ENCODE data around the gene FAM124A.

FAM124A gene, protein sequence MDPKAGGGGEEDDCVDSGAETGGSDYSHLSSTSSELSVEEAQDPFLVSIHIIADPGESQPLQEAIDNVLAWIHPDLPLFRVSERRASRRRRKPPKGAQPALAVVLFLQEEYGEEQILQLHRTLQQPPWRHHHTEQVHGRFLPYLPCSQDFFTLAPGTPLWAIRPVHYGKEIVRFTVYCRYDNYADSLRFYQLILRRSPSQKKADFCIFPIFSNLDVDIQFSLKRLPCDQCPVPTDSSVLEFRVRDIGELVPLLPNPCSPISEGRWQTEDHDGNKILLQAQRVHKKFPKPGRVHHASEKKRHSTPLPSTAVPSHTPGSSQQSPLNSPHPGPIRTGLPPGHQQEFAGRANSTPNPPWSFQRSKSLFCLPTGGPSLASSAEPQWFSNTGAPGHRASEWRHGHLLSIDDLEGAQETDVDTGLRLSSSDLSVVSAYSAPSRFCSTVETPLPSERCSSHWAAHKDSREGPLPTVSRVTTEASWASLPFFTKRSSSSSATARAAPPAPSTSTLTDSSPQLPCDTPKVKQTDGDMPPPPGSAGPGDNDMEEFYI

DNA sequence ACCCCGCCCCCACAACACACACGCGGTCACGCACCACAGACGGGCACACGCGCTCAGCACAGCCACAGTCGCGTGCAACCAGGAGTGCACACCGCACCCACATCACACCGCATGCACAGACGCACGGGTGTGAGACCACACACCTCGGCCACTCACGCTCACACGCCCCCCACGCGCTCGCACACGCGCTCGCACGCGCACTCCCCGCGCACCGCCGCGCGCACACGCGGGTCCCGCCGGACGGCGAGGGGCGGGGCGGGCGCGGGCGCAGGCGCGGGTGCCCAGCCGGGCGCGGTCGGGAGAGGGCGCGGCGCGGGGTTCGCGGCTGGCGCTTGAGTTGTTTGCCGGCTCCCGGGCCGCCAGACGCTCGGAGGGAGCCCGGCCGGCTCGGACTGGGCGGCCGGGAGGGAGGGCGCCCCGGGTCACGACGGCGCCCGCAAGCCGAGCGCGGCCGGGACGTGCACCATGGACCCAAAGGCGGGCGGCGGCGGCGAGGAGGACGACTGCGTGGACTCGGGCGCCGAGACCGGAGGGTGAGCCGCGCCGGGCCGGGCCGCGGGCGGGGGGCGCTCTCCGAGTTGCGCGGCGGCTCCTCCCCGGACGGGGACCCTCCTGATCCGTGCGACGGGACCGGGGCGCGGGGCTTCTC is at the start of gene FAM124A:
Gene FAM124A, plus strand, starts transcription at position 362 of the 649 bp plus-strand sequence. Its CDS starts 104 bp downstream, at position 466.
- Mint-ChIP-seq H3K27me3 (peaks cover 33% of the 10 kb centered on the region), H3K36me3 (no peaks in the 10 kb centered on the region), H3K4me3 (peak within 1 kb of the TSS; percentile 85), H3K4me1 (ENCODE audit: low read depth) (no peaks in the 10 kb centered on the region), H3K27ac (peak within 1 kb of the TSS; percentile 50), H3K9me3 (ENCODE audit: low read depth) (no peaks in the 10 kb centered on the region)

GRCh38 chr13:51175021-51175420 is 47.2 kb upstream of the FAM124A start:
- Mint-ChIP-seq H3K9me3 (ENCODE audit: low read depth) (no peaks in the 10 kb centered on the region), H3K27ac (no peak overlapping the region), H3K27me3 (peaks cover 6% of the 10 kb centered on the region), H3K36me3 (no peaks in the 10 kb centered on the region), H3K4me3 (no peak overlapping the region), H3K4me1 (ENCODE audit: low read depth) (no peaks in the 10 kb centered on the region)

GRCh38 chr13:51175639-51176038 is 46.6 kb upstream of the FAM124A start:
- Mint-ChIP-seq H3K27me3 (peaks cover 10% of the 10 kb centered on the region), H3K36me3 (no peaks in the 10 kb centered on the region), H3K9me3 (ENCODE audit: low read depth) (no peaks in the 10 kb centered on the region), H3K4me3 (no peak overlapping the region), H3K4me1 (ENCODE audit: low read depth) (no peaks in the 10 kb centered on the region), H3K27ac (no peak overlapping the region)

DNA sequence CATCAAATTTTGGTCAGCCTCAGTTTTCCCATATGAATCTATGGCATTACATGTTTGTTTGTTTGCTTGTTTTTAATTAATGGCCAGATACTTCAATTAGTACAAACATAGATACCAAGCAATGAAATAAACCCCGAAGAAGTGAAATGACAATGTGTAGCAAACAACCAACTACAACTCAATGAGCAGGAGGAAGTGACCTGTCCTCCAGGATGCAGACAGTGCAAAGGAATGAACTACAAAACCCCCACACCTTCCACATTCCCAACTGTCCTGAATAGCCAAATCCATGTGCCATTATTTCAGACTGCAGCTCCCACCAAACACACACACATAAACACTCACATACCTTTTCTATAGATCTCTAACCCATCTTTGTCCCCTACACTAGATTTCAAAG is 45.0 kb upstream of the FAM124A start:
- Mint-ChIP-seq H3K4me1 (ENCODE audit: low read depth) (no peaks in the 10 kb centered on the region), H3K27me3 (peaks cover 8% of the 10 kb centered on the region), H3K9me3 (ENCODE audit: low read depth) (no peaks in the 10 kb centered on the region), H3K27ac (no peak overlapping the region), H3K4me3 (no peak overlapping the region), H3K36me3 (no peaks in the 10 kb centered on the region)

GRCh38 chr13:51178456-51179074 is 43.6 kb upstream of the FAM124A start:
- H3K4me3 Mint-ChIP-seq, result no peak overlapping the region
- H3K4me1 Mint-ChIP-seq (ENCODE audit: low read depth), result no peaks in the 10 kb centered on the region
- H3K27ac Mint-ChIP-seq, result no peak overlapping the region

GRCh38 chr13:51179432-51179971 is 42.7 kb upstream of the FAM124A start:
- H3K4me1 Mint-ChIP-seq (ENCODE audit: low read depth), result no peaks in the 10 kb centered on the region
- H3K27ac Mint-ChIP-seq, result no peak overlapping the region

More at GRCh38 chr13:51178456-51179074, 43.6 kb upstream of the FAM124A start:
- peaks cover 9% of the 10 kb centered on the region for H3K27me3 Mint-ChIP-seq
- no peaks in the 10 kb centered on the region for H3K36me3 Mint-ChIP-seq
- H3K9me3 Mint-ChIP-seq (ENCODE audit: low read depth), result no peaks in the 10 kb centered on the region

DNA sequence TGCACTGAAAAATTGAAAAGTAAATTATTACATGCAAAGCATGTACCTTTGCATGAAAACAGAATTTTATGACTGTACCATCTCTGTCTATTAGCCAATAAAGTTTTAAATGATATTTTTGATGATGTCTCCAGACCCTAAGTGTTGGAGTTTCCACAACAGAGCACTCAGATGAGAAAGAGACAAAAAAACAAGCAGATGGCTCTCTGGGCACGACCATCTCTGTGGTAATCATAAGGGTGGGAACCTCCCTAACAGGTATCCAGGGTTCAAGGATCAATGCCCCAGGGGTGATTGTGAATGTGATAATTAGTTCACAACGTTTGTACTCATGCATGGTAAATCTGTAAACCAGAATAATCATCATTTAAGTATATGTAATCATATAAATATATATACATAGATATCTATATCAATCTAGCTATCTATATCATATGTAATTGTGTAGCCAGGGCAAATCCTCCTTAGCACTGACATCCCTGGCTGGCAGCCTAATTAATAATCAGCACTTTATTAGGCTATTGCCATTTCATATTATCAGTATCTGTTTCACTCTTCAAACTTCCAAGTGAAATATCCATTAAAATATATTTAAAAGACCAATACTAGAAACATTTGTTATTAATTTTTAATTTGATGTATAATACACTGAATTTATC is 41.2 kb upstream of the FAM124A start:
- H3K4me3 Mint-ChIP-seq, result no peak overlapping the region
- no peak overlapping the region for H3K27ac Mint-ChIP-seq
- peaks cover 11% of the 10 kb centered on the region for H3K27me3 Mint-ChIP-seq
- no peaks in the 10 kb centered on the region for H3K9me3 Mint-ChIP-seq (ENCODE audit: low read depth)
- no peaks in the 10 kb centered on the region for H3K36me3 Mint-ChIP-seq
- no peaks in the 10 kb centered on the region for H3K4me1 Mint-ChIP-seq (ENCODE audit: low read depth)

More at GRCh38 chr13:51179432-51179971, 42.7 kb upstream of the FAM124A start:
- Mint-ChIP-seq H3K4me3 (no peak overlapping the region), H3K9me3 (ENCODE audit: low read depth) (no peaks in the 10 kb centered on the region), H3K27me3 (peaks cover 9% of the 10 kb centered on the region), H3K36me3 (no peaks in the 10 kb centered on the region)

GRCh38 chr13:51181786-51182383 is 40.3 kb upstream of the FAM124A start:
- H3K4me3 Mint-ChIP-seq, result no peak overlapping the region
- no peaks in the 10 kb centered on the region for H3K4me1 Mint-ChIP-seq (ENCODE audit: low read depth)
- no peaks in the 10 kb centered on the region for H3K36me3 Mint-ChIP-seq
- H3K27me3 Mint-ChIP-seq, result peaks cover 11% of the 10 kb centered on the region
- no peak overlapping the region for H3K27ac Mint-ChIP-seq
- H3K9me3 Mint-ChIP-seq (ENCODE audit: low read depth), result no peaks in the 10 kb centered on the region

DNA sequence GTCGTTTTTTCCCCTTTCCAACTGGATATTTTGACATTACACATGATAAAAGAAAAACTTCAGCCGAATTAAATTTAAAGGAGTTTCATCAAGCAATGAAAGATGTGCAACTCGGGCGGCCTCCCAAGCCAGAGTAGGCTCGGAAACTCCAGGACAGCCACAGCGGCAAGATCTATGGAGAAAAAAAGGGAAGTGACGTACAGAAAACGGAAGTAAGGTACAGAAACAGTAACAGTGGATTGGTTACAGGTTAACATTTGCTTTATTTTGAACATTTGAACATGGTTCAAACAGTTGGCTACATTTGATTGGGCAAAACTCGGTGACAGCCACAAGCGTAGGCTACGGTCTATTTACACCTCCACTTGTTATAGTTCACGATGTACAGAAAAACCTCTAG is 30.5 kb upstream of the FAM124A start:
- H3K9me3 Mint-ChIP-seq (ENCODE audit: low read depth), result no peaks in the 10 kb centered on the region
- no peak overlapping the region for H3K27ac Mint-ChIP-seq

GRCh38 chr13:51192348-51192747 is 29.9 kb upstream of the FAM124A start:
- no peak overlapping the region for H3K27ac Mint-ChIP-seq
- peaks cover 7% of the 10 kb centered on the region for H3K27me3 Mint-ChIP-seq
- H3K4me1 Mint-ChIP-seq (ENCODE audit: low read depth), result no peaks in the 10 kb centered on the region
- no peaks in the 10 kb centered on the region for H3K36me3 Mint-ChIP-seq
- no peak overlapping the region for H3K4me3 Mint-ChIP-seq
- H3K9me3 Mint-ChIP-seq (ENCODE audit: low read depth), result no peaks in the 10 kb centered on the region

More for the DNA sequence above, 30.5 kb upstream of the FAM124A start:
- H3K36me3 Mint-ChIP-seq, result no peaks in the 10 kb centered on the region
- H3K4me3 Mint-ChIP-seq, result no peak overlapping the region
- peaks cover 7% of the 10 kb centered on the region for H3K27me3 Mint-ChIP-seq
- no peaks in the 10 kb centered on the region for H3K4me1 Mint-ChIP-seq (ENCODE audit: low read depth)

GRCh38 chr13:51193387-51193786 is 28.8 kb upstream of the FAM124A start:
- H3K4me3 Mint-ChIP-seq, result no peak overlapping the region
- no peak overlapping the region for H3K27ac Mint-ChIP-seq
- no peaks in the 10 kb centered on the region for H3K36me3 Mint-ChIP-seq
- H3K27me3 Mint-ChIP-seq, result peaks cover 7% of the 10 kb centered on the region
- H3K9me3 Mint-ChIP-seq (ENCODE audit: low read depth), result no peaks in the 10 kb centered on the region
- no peaks in the 10 kb centered on the region for H3K4me1 Mint-ChIP-seq (ENCODE audit: low read depth)

- peaks cover 7% of the 10 kb centered on the region for H3K27me3 Mint-ChIP-seq
These were observed 27.3 kb upstream of the FAM124A start for GRCh38 chr13:51194942-51195341.

DNA sequence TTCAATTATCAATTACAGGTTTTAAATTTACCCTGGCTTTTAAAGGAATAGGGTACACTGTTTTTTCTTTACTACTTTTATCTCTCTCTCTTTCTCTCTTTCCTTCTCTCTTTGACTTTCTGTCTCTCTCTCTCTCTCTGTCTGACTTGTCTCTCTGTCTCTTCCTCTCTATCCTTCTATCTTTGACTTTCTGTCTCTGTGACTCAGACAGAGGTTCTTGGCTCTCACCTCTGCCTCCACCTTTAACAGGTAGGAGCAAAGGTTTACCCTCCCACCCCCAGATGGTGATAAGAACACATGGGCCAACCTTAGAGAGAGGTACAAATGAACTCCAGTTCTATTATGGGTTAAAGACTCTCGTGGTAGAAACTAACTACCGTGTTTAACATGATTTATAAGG is 20.3 kb upstream of the FAM124A start:
- Mint-ChIP-seq H3K9me3 (ENCODE audit: low read depth) (no peaks in the 10 kb centered on the region), H3K27ac (no peak overlapping the region), H3K4me1 (ENCODE audit: low read depth) (no peaks in the 10 kb centered on the region), H3K4me3 (no peak overlapping the region), H3K36me3 (no peaks in the 10 kb centered on the region), H3K27me3 (peaks cover 8% of the 10 kb centered on the region)

More at GRCh38 chr13:51194942-51195341, 27.3 kb upstream of the FAM124A start:
- Mint-ChIP-seq H3K9me3 (ENCODE audit: low read depth) (no peaks in the 10 kb centered on the region), H3K27ac (no peak overlapping the region), H3K36me3 (no peaks in the 10 kb centered on the region), H3K4me3 (no peak overlapping the region), H3K4me1 (ENCODE audit: low read depth) (no peaks in the 10 kb centered on the region)

GRCh38 chr13:51202477-51203046 is 19.6 kb upstream of the FAM124A start:
- no peaks in the 10 kb centered on the region for H3K9me3 Mint-ChIP-seq (ENCODE audit: low read depth)
- H3K27ac Mint-ChIP-seq, result no peak overlapping the region
- no peaks in the 10 kb centered on the region for H3K36me3 Mint-ChIP-seq
- peaks cover 8% of the 10 kb centered on the region for H3K27me3 Mint-ChIP-seq
- no peak overlapping the region for H3K4me3 Mint-ChIP-seq
- H3K4me1 Mint-ChIP-seq (ENCODE audit: low read depth), result no peaks in the 10 kb centered on the region

Data from activated naive CD8-positive, alpha-beta T cell (primary cell).